HuH-7 (cell line): Measurements from ENCODE around the gene UCHL1.
"Not testable (repeated sequence)": the region's sequence is repeated elsewhere in the genome, so short reads cannot be mapped to it uniquely, and the experiment has no call there.

ENCODE experiments used
- DNase-seq: peaks from one replicate; pipeline ENCODE4 v3.0.0; 2011; ENCODE audit warnings: low spot score

The UCHL1 gene

DNA sequence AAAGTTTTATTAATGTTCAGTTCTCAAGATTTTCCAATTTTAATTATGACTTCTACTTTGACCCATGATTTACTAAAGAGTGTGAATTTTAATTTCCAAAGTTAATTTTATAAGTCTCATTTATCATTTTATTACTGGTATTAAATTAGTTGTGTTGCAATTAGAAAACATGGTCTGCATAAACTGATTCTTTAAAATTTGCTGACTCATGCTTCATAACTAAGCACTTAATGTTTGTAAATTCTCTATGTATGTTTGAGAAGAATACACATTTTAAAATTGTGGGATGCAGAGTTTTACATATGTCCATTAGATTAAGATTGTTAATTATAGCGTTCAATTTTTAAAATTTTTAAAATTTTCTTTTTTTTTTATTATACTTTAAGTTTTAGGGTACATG is 20.2 kb upstream of the UCHL1 start:
- no peak for DNase-seq

DNA sequence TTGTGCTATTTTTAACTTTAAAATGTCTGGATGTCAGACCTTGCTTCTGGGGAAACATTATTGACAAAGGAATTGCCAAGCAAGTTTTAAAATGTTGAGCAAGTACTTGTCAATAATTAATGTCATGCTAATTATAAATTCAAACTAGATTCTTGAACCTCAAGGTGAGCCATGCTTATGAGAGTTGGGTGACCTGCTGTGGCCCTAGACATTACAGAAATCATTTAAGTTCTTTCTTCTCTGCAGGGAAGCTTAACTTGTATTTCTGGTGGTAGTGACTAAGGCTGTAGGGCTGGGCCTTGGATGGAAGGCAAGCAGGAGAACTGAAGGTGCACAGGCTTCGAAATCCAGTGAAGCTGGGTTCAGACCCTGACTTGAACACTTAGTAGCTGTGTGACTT is 14.8 kb upstream of the UCHL1 start:
- no peak for DNase-seq

DNA sequence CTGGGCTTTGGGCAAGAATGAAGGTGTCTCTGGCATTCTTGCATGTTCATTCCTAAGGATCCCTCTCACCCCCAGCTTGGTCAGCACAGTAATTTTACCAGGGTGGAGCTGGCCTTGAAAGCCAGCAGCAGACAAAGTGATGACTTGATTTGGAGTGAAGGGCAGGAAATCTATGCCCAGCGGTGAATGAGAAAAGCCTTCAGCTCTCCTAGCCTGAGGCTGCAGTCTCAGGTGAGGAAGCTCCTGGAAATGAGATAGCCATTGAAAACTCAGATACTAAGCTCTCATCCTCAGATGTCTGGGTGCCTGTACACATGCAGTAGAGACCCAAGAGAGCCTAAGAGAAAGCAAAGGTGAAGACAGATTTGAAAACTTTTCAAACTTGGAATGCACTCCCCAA is 10.7 kb upstream of the UCHL1 start:
- no peak for DNase-seq

DNA sequence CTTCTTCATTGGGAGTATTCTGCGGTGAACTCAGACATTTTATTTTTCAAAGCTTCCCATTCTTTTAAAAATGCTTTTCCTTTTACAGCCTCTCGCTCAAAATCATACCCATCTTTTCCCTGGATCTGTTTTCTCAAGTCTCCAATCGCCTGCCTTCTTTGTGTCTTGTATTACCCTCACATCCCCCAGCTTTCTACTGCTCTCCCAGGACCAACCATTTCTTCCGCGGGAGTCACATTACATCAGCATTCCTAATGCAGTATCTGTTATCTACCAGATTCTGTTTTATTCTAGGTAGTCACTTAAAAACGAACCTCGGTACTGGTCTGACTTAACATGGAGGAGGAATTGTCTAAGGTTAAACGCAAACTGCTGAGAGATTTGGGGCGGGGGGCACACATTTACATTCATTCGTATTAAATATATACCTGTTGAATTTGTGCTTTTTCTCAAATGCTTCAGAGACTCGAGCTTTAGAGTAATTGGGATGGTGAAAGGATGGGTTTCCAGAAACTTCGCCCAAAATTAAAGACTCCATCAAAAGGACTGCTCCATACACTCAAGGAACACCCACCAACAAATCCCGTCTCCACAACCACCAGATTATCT is 493 bp upstream of the UCHL1 start:
- DNase-seq: peak; percentile 37

DNA sequence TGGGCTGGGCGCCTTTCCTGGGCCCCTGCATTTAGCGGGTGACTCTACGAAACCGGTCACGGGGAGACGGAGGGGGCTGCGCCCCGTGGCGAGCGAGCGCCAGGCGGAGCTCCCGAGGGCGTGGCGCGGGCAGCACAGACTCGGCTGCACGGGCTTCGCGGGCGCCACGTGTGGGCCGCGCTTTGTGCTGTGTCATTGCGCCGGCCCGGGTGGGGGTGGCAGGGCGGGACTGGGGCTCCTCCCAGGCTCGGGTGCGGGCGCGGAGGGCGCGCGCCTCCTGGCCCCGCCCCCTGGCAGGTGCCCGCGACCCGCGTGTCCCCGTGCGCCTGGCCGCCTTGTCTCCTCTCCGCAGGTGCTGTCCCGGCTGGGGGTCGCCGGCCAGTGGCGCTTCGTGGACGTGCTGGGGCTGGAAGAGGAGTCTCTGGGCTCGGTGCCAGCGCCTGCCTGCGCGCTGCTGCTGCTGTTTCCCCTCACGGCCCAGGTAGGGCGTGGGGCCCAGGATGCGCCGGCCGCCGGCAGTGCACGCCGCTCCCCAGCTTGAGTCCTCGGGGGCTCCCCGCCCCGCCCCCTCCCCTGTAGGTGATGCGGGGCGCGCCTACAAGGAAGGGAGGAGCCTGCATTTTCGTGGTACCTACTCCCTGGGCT is 651 bp downstream of the UCHL1 start:
- DNase-seq: peak; percentile 42

DNA sequence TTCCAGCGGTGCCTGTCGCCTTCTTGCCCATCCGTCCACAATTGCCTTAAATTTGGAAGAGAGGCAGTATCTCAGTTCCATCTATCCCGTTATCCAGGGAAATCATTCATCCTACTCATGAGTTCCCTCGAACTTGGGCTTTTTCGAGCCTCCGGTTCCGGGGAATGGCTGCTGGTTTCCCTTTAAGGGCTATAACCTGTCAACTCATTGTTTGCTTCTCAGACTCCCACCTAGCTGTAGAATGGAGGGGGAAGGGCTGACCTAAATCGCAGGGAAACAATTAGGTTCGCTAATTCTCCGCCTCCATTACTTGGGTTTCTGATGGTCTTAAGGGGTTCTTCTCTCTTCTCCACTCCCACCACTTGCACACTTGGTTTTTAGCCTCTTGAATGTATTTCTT is 1.2 kb downstream of the UCHL1 start:
- no peak for DNase-seq

DNA sequence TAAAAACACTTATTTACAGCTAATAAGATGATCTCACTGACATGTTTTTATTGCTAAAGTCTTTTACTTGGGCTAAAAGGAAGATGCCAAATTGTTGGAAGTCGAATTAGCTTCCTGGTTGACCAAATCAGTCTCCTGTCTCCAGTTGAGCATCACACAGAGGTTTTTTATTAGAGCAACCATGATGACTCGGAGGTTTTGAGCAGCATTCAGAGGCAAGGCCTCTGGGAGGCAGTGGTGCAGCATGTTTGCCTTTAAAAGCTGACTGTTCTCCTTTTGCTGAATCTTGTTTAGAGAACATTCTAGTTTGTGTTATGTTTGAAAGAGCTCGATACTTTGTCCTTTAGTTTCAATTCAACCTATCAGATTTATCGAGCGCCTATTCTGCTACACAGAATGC is 2.1 kb downstream of the UCHL1 start:
- DNase-seq: peak; percentile 28

DNA sequence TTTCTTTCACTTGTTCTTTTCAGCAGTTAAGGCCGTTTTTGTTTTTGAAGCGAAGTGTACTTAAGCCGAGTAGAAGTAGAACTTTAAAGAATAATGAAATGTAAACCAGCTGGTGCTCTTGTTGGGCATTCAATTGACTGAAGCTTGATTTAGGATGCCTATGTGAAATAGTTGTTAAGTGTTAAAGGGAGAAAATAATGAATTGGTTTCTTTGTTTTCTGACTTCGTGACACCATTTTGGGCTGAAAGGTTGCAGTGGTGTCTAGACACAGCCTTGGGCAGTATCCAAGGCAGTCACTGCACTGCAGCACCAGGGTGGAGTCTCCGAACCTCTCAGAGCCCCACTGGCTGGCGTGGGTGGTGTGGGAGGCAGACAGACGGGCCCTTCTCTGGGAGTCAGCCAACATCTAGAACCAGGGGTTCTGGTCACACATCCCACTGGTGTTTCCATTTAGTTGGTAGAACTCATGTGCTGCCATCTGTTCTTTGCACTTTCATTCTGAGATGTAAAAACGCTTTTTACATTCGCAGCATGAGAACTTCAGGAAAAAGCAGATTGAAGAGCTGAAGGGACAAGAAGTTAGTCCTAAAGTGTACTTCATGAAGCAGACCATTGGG is 3.5 kb downstream of the UCHL1 start:
- DNase-seq: no peak

DNA sequence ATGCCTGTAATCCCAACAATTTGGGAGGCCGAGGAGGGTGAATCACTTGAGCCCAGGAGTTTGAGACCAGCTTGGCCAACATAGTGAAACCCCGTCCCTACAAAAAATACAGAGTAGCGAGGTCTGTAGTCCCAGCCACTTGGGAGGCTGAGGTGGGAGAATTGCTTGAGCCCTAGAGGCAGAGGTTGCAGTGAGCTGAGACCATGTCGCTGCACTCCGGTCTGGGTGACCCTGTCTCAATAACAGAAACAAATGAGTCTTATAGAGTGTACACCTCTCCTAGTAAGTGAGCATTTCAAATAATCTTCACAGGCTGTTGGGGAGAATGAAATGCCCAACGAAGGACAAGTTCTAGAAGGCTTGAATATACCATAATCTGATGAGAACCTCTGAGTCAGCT is 5.5 kb downstream of the UCHL1 start:
- no peak for DNase-seq

DNA sequence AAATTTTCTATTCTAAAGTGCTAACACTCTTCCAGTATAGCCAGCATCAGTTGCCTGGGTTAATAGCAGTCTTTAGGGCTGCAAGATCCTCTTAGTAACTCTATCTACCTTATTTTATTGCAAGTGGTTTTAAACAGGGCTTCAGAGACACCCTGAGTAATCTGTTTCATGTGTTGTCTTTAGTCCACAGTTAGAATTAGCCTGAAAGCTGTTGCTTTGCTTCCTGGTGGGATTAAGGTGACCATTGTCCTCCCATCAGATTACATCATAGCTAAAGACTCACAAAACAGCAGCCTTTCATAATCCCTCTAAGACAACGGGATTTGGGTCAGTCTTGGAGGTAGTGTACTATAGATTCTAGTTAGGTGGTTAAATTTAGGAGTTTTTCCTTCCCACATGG is 7.5 kb downstream of the UCHL1 start:
- DNase-seq: no peak

DNA sequence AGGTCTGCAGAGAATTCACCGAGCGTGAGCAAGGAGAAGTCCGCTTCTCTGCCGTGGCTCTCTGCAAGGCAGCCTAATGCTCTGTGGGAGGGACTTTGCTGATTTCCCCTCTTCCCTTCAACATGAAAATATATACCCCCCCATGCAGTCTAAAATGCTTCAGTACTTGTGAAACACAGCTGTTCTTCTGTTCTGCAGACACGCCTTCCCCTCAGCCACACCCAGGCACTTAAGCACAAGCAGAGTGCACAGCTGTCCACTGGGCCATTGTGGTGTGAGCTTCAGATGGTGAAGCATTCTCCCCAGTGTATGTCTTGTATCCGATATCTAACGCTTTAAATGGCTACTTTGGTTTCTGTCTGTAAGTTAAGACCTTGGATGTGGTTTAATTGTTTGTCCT is 11.3 kb downstream of the UCHL1 start:
- DNase-seq: no peak

DNA sequence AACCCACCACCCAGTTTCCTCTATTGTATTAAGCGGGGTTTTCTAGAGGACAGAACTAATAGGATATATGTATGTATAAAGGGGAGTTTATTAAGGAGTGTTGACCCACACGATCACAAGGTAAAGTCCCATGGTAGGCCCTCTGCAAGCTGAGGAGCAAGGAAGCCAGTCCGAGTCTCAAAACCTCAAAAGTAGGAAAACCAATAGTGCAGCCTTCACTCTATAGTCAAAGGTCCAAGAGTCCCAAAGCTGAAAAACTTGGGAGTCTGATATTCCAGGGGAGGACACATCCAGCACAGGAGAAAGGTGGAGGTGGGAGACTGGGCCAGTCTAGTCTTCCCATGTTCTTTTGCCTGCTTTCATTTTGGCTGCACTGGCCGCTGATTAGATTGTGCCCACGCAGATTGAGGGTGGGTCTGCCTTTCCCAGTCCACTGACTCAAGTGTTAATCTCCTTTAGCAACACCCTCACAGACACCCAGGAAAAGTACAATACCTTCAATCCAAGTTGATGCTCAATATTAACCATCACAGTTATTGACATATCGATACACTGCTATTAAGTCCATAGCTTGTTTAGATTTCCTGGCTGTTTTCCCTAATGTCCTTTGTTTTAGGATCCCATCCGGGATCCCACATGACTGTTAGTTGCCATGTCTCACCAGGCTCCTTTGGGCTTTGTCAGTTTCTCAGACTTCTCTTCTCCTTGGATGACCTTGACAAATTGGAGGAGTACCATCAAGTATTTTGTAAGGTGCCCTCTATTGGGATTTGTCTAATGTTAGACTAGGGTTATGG is 12.2 kb downstream of the UCHL1 start:
- DNase-seq: no peak

DNA sequence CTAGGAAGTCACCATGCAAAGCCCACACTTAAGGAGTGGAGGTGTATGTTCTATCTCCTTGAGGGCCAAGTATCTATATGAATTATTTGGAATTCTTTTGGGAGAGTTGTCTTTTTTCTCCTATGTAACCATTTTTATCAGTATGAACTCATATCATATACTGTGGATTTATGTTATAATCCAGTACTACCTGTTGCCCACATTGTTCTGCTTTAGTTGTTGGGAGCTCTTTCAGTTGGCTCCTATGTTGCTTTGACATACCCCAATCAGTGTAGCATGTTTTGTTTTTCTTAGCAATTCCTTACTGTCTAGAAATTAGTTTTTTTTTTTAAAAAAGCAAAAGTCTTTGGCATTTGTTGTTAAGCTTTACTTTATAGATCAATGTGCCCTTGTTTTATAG is 13.0 kb downstream of the UCHL1 start:
- DNase-seq: no peak

DNA sequence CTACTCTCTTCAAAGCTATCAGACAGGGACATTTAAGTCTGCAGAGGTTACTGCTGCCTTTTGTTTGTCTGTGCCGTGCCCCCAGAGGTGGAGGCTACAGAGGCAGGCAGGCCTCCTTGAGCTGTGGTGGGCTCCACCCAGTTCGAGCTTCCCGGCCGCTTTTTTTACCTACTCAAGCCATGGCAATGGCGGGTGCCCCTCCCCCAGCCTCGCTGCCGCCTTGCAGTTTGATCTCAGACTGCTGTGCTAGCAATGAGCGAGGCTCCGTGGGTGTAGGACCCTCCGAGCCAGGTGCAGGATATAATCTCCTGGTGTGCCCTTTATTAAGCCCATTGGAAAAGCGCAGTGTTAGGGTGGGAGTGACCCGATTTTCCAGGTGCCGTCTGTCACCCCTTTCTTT is 19.2 kb downstream of the UCHL1 start:
- DNase-seq: not testable (repeated sequence)

DNA sequence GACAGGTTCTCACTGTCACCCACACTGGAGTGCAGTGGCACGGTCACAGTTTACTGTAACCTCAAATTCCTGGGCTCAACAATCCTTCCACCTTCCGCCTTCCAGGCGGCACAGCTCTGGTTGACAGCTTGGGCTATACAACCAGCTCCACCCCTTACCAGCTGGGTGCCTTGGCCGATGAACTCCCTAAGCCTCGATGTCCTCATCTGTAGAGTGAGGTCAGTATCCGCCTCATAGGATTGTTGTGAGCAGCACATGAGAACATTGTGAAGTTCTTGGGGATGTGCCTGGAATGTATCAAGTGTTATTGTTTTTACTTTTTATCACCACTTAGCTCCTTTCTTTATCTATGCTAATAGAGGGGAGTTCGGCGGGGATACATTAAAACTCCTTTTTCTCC is 23.3 kb downstream of the UCHL1 start:
- no peak for DNase-seq

DNA sequence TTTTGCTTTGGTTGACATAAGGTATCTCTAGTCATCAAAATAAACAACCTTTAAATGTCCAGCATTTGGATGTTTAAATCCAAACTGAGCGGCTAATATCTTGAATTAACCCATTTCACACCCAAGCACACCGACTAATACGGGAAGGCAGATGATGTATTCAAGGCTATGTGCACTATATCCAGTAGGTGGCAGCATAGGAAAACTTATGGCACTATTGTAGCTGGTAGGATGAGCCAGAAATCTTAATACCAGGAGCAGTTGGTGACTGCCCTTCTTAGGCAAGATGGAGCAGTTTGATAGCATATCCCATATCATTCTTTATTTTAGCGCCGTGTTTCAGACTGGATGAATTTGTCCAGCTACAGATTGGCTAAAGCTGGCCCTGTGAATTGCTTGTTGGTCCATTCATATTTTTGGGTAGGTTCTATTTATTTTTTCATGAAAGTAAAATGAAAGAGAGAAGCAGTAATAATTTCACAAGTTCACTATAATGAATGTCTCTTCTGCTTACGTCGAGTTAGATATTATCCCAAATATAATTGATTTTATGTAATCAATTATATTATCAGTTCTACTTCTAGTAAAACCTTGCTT is 24.4 kb downstream of the UCHL1 start:
- DNase-seq: peak; percentile 79

DNA sequence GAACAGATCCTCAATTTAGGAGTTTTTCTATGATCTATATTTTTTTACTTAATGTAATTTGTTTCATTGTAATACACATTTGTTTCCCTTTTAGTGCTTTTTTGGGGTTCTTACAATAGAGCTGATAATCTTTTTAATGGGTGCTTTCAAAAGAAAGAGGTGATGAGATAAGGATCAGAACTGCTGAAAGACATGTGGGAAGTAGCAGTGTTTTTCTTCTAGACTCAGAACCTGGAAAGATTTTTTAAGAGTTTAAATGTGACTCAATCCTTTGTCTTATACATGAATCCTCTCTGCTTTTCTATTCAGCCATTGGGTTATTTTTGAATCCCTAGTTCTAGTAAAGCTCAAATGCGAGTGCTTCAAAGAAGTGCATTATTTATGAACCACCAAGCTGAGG is 25.6 kb downstream of the UCHL1 start:
- DNase-seq: no peak

DNA sequence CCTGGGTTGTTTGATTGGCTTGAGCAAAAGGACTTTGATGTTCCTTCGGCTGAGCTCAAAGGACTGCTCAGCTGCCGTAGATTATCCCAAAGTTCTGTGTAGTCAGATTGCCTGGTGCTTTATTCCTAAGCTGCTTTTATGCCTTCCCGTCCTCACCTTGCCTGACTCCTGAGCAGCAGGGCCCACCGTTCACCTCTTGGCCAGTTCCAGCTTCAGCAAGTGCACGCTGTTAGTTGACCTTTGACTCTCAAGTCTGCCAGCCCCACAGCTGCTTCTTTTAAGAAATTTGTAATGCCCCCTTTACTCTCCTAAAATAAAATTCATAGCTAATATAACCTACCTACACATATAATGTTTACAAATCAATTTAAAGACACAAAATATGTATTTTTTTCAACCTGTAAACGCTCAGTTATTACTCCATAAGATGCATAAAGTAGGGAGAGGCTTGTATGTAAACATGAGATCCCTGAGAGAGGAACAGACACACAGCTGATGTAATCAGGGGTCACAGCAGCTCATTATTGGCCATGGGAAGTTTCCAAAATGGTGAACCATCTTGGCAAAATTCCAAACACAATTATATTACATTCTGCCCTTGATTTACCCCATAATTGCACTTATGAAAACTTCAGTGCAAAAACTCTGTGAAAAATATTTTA is 28.6 kb downstream of the UCHL1 start:
- DNase-seq: no peak

DNA sequence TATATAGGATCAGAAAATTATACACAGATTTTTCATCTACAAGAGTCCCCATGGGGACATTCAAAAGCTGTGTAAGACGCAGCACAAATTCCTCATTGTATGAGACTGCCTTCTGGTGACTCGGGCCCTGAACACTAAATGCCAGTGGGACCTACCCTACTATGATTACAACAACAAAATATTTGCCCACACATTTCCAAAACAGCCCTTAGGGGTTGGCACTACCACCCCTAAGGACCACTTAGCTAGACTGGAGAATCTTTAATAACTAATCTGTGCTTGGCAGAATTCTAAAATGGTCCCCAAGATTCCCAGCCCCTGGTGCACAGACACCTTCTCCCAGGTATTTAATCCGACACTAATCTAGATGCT is 29.1 kb downstream of the UCHL1 start:
- no peak for DNase-seq

DNA sequence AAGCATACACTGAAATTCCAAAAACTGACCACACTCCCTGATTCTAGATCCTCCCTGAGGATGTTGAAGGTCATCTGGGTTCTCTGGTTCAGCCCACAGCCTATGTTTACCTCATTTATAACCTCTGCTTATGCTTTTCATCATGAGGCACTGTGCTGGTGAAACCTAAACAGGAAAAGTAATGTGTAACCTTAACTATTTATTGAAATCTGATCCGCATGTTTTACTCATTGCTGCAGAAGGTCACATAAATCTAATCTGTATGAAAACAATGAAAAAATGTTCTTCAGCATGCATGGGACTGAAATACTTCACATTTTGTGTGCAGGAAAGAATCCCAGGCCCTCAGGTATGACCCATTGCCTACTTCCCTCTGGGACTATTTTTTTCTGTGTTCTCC is 30.3 kb downstream of the UCHL1 start:
- no peak for DNase-seq

DNA sequence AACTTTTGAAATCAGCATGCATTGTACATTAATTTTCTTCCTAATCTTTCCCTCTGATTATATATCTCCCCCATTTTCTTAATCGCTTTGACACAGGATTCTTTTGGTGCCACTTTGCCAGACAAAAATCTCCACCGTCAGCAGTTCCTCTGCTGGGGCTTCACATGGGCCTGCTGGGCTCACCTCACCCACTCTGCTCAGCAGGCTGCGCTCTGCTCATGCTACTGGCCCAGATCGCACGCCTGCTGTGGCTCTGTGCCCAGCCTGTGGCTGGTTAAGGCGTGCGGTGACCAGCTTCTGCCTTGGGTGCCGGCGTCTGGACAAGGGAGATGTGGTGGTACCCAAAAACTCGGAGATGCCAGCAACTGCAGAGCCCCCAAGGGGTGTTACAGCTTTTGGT is 31.1 kb downstream of the UCHL1 start:
- DNase-seq: no peak

DNA sequence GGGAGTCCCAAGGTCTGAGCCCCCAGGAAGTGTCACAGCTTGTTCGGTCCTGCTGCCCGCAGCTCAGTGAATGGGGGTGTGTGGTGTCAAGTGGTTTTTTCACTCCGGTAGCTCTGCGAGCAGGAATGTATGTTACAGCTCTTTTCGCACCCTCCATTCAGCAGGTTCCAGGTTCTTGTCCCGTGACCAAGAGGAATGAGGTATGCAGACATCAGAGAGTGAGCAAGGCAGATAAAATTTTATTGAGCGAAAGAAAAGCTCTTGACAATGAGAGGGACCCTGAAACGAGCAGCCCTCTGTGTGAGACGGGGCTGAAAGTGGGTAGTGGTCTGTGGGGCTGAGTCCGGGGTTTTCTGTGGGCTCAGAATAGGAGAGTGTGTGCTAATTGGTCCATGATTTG is 31.5 kb downstream of the UCHL1 start:
- DNase-seq: no peak
